Spleen (tissue), 11 donors: ENCODE data around the gene EPS8. TPM values are rescaled to one million over a fixed set of nuclear protein-coding genes. Genes with fewer than 3 reads are reported as not detected.

Source experiments
- DNase-seq: peaks from one replicate; pipeline ENCODE4 v3.0.0-alpha.2; 2020
- H3K27ac ChIP-seq, 8 donors: fragments of 200-600 bp; sonication (generic) in 7 of 8; 1 replicate in 4 of 8; 2 replicates in 4 of 8; pipeline versions ENCODE4 v1.5.0 to v1.8.0; 2016 to 2021; ENCODE audit warnings: inconsistent platforms in 4 of 8, mild to moderate bottlenecking in 4 of 8, moderate library complexity in 1 of 8
- H3K27me3 ChIP-seq, 7 donors: fragments of 200-600 bp; sonication (generic) in 6 of 7; replicated peaks in 1 of 7; 1 replicate in 4 of 7; 2 replicates in 3 of 7; pipeline versions ENCODE4 v1.5.0 to v1.8.0; 2016 to 2021; ENCODE audit warnings: inconsistent platforms in 3 of 7, mild to moderate bottlenecking in 1 of 7
- H3K36me3 ChIP-seq, 6 donors: fragments of 200-600 bp; sonication (generic) in 5 of 6; 1 replicate in 4 of 6; 2 replicates in 2 of 6; pipeline versions ENCODE4 v1.5.0 to v1.8.0; 2016 to 2021; ENCODE audit warnings: inconsistent platforms in 2 of 6
- H3K4me1 ChIP-seq, 6 donors: fragments of 200-600 bp; sonication (generic) in 5 of 6; 1 replicate in 3 of 6; 2 replicates in 3 of 6; pipeline versions ENCODE4 v1.5.0 to v1.8.0; 2016 to 2021; ENCODE audit warnings: inconsistent platforms in 3 of 6
- H3K4me3 ChIP-seq, 8 donors: fragments of 200-600 bp; sonication (generic) in 7 of 8; 1 replicate in 4 of 8; 2 replicates in 4 of 8; pipeline versions ENCODE4 v1.5.0 to v1.8.0; 2016 to 2021; ENCODE audit warnings: inconsistent platforms in 4 of 8, mild to moderate bottlenecking in 4 of 8, moderate library complexity in 2 of 8
- H3K9me3 ChIP-seq, 8 donors: fragments of 200-600 bp; sonication (generic) in 7 of 8; 1 replicate in 4 of 8; 2 replicates in 4 of 8; pipeline versions ENCODE4 v1.5.0 to v1.8.0; 2016 to 2021; ENCODE audit warnings: inconsistent platforms in 4 of 8
- CTCF ChIP-seq, 11 experiments: fragments of 200-600 bp in 7 of 11; fragments of 450-650 bp in 4 of 11; sonication (generic) in 4 of 11; IDR thresholded peaks in 8 of 11; conservative IDR thresholded peaks in 3 of 11; 1 replicate in 7 of 11; 2 replicates in 4 of 11; pipeline versions ENCODE4 v1.4.0 to v1.8.0; 2016 to 2021; ENCODE audit warnings: antibody characterized with exemption in 11 of 11, inconsistent platforms in 4 of 11, mild to moderate bottlenecking in 1 of 11
- POLR2A ChIP-seq, 3 donors: fragments of 450-650 bp; IDR thresholded peaks; one replicate each; pipeline ENCODE4 v1.5.1; 2017; ENCODE audit warnings: antibody characterized with exemption in 3 of 3, mild to moderate bottlenecking in 1 of 3
- POLR2AphosphoS5 ChIP-seq, 3 donors: sonication (generic); formaldehyde crosslinking; IDR thresholded peaks; one replicate each; pipeline ENCODE4 v1.5.1; 2017; ENCODE audit warnings: antibody characterized with exemption in 3 of 3
- WGBS, 5 donors: extraction: QIAGEN DNeasy Blood & Tissue Kit in 3 of 5; methylation state at CpG; one replicate each; pipeline versions ENCODE4 v1.1.5 to v1.1.7; 2013 to 2018; 5-methylcytosine and 5-hydroxymethylcytosine counted together
- intact Hi-C: fragments of 100-400 bp; cut with DNase I; formaldehyde crosslinking; loops from one replicate; pipeline ENCODE4 v1.15.0; 2023; ENCODE audit warnings: low total_unique reads
- polyA plus RNA-seq, 3 donors: library from polyadenylated mRNA; stranded (reverse); fragments of 200-250 nt; gene quantifications; one replicate each; pipeline ENCODE4 v1.2.1, GENCODE V29; 2013
- total RNA-seq, 7 donors: library from RNA; depleted of rRNA in 3 of 7; stranded (reverse); fragments of >200 nt in 3 of 7; fragmentation: NEBNext Ultra II Directional in 4 of 7; extraction: Animal tissue kit (Norgen Biotek cat#: 25700) in 4 of 7; gene quantifications; one replicate each; pipeline versions ENCODE4 v1.1.0 to v1.2.1, GENCODE V29; 2016 to 2021
- donor health status: healthy with polysubstance abuse.
- donor health status: DM: no; HTN: no; CAD: no; lungs with moderate emphysema.
- donor health status: DM: no; HTN: no; CAD: no.
- donor health status: Bipolar disorder and iron deficiency.
- donor health status: healthy.
- donor health status: DM: no; HTN: no; CAD: no.
- donor health status: DM: yes; HTN: yes; CAD: no.

Gene EPS8
- total and polyA plus RNA-seq, 10 donors = 4.6 to 90.5 (median 30.9) TPM

DNA sequence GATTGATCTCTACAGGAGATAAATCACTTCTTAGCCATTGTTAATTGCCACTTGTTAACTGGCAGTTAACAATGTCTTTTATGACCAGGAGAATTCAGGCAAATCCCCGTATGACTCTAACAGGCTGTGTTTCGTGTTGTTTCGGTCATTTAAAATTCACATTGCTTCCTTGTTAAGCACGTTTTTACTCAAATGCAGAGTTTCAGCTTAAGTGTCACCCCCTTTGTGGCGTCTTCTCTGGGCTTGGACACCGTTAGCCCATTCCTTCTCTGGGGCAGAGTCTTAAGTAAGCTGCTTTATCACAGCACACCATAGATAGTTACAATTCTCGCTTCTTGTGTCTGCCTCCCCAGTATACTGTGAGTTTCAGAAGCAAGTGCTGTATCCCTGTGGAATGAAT lies 205.4 kb downstream of the EPS8 start:
- H3K4me3 ChIP-seq = no peak overlapping the region
- H3K4me1 ChIP-seq = no peaks in the 10 kb centered on the region
- intact Hi-C loops = loop anchor here (10.0 kb wide), 1 partner anchor 49 kb away; no protein-coding TSS in a partner anchor
- no peak for DNase-seq
- H3K27me3 ChIP-seq = no peaks in the 10 kb centered on the region
- H3K36me3 ChIP-seq = peaks cover 0 to 52% (median 0%) of the 10 kb centered on the region in 6 donors
- no peaks in the 10 kb centered on the region for H3K9me3 ChIP-seq
- TF ChIP-seq POLR2AphosphoS5 (IDR thresholded peaks at IDR 0.05) (no peak), POLR2A (IDR thresholded peaks at IDR 0.05) (no peak), CTCF (IDR thresholded peaks at IDR 0.05 in 8 of 11, conservative IDR thresholded peaks at IDR 0.05 in 3 of 11) (no peak)
- H3K27ac ChIP-seq = no peak overlapping the region
- 69 to 82% (median 73%) methylated on average over 7 of the region's 7 CpGs for WGBS, 5 donors

DNA sequence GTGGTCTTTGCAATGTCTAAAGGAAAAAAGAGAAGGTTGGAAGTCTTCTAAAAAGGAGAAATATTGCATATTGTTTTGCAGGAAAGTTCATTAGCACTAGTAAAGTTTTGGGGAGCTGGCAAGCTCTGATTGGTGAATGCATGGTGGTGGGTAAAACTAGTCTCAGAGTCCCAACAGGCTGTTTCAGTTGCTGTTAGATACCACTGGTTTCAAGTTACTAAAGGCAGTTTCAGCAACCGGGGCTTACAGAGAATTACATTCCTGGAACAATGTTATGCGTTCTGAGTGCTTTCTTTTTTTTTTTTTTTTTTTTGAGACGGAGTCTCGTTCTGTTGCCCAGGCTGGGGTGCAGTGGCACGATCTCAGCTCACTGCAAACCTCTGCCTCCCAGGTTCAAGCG lies 208.2 kb downstream of the EPS8 start:
- no peaks in the 10 kb centered on the region for H3K9me3 ChIP-seq
- H3K4me3 ChIP-seq = no peak overlapping the region
- WGBS, 5 donors = 74 to 87% (median 85%) methylated on average over 6 of the region's 6 CpGs
- H3K4me1 ChIP-seq = no peaks in the 10 kb centered on the region
- H3K27ac ChIP-seq = no peak overlapping the region
- no peaks in the 10 kb centered on the region for H3K27me3 ChIP-seq
- no peak for DNase-seq
- TF ChIP-seq POLR2AphosphoS5 (IDR thresholded peaks at IDR 0.05) (no peak), CTCF (IDR thresholded peaks at IDR 0.05 in 8 of 11, conservative IDR thresholded peaks at IDR 0.05 in 3 of 11) (no peak), POLR2A (IDR thresholded peaks at IDR 0.05) (no peak)
- intact Hi-C loops = loop anchor here (10.0 kb wide), 1 partner anchor 46 kb away; no protein-coding TSS in a partner anchor
- H3K36me3 ChIP-seq = peaks cover 0 to 32% (median 0%) of the 10 kb centered on the region in 6 donors

DNA sequence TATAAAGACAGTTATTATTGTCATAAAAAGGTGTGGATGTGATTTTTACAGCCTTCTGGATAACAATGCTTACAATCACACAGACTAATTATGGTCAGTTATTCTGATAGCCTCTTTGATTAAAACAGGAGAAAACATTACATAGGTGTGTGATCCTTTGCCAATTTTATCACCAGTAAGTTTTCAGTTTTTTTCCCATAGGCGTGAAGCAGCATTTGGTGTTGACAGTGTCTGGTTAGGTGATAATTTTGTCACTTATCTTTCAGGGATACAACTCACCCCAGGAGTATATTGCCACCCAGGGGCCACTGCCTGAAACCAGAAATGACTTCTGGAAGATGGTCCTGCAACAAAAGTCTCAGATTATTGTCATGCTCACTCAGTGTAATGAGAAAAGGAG lies 208.8 kb downstream of the EPS8 start:
- Histone ChIP-seq H3K4me3 (no peak overlapping the region), H3K9me3 (no peaks in the 10 kb centered on the region), H3K27ac (no peak overlapping the region), H3K4me1 (no peaks in the 10 kb centered on the region), H3K36me3 (peaks cover 0 to 27% (median 0%) of the 10 kb centered on the region in 6 donors), H3K27me3 (no peaks in the 10 kb centered on the region)
- 76 to 90% (median 81%) methylated on average over 1 of the region's 1 CpG for WGBS, 5 donors
- TF ChIP-seq POLR2A (IDR thresholded peaks at IDR 0.05) (no peak), POLR2AphosphoS5 (IDR thresholded peaks at IDR 0.05) (no peak), CTCF (IDR thresholded peaks at IDR 0.05 in 8 of 11, conservative IDR thresholded peaks at IDR 0.05 in 3 of 11) (no peak)
- no peak for DNase-seq
- intact Hi-C loops = loop anchor here (10.0 kb wide), 1 partner anchor 46 kb away; no protein-coding TSS in a partner anchor

GRCh38 chr12:15575671-15576541 lies 213.3 kb downstream of the EPS8 start:
- WGBS, 5 donors = 55 to 63% (median 61%) methylated on average over 3 of the region's 3 CpGs
- Histone ChIP-seq H3K4me1 (peaks cover 0 to 10% (median under 1%) of the 10 kb centered on the region in 6 donors), H3K27ac (no peak overlapping the region), H3K27me3 (no peaks in the 10 kb centered on the region), H3K36me3 (peaks cover 0 to 11% (median 0%) of the 10 kb centered on the region in 6 donors), H3K9me3 (no peaks in the 10 kb centered on the region), H3K4me3 (no peak overlapping the region)
- TF ChIP-seq POLR2A (IDR thresholded peaks at IDR 0.05) = no peak
- no peak for TF ChIP-seq CTCF (IDR thresholded peaks at IDR 0.05 in 8 of 11, conservative IDR thresholded peaks at IDR 0.05 in 3 of 11)
- TF ChIP-seq POLR2AphosphoS5 (IDR thresholded peaks at IDR 0.05) = no peak
- intact Hi-C loops = no loop called here
- no peak for DNase-seq
